Naive thymus-derived CD8-positive, alpha-beta T cell (primary cell): ENCODE results near the gene SSX2B. TPM values are rescaled to one million over a fixed set of nuclear protein-coding genes. Genes with fewer than 3 reads are reported as not detected.
"Not testable (repeated sequence)": the region's sequence is repeated elsewhere in the genome, so short reads cannot be mapped to it uniquely, and the experiment has no call there.

Experiments used
- ATAC-seq, 2 donors: fragments of 150-1000 bp; cut with Tn5 transposase in 1 of 2; sonication (Bioruptor Pico), chemical (Tn5 transposase) in 1 of 2; 1 replicate in 1 of 2; 2 replicates in 1 of 2; pipeline ENCODE4 v1.10.0; 2021; ENCODE audit warnings: mild to moderate bottlenecking in 2 of 2, moderate library complexity in 2 of 2
- POLR2A ChIA-PET: fragments of 350-600 bp; sonication (Branson Sonifier 250); formaldehyde crosslinking; loops from one replicate; lab custom pipeline; 2021; ENCODE audit warnings: antibody characterized with exemption; lab: Charles Lee
- DNase-seq, 10 donors: peaks; one replicate each; pipeline versions ENCODE4 v3.0.0 to v3.0.0-alpha.2; 2020 to 2022
- H3K27ac Mint-ChIP-seq, 10 donors: one replicate each; pipeline ENCODE4 v1.8.0; 2020 to 2022; ENCODE audit warnings: mild to moderate bottlenecking in 10 of 10, mixed read lengths in 10 of 10, moderate library complexity in 4 of 10, inconsistent platforms in 1 of 10
- H3K27me3 Mint-ChIP-seq, 5 donors: one replicate each; pipeline ENCODE4 v1.8.0; 2021 to 2022; ENCODE audit warnings: mixed read lengths in 5 of 5
- H3K36me3 Mint-ChIP-seq, 3 donors: one replicate each; pipeline ENCODE4 v1.8.0; 2020 to 2022; ENCODE audit warnings: mixed read lengths in 3 of 3, mild to moderate bottlenecking in 2 of 3, inconsistent platforms in 1 of 3
- H3K4me1 Mint-ChIP-seq, 4 donors: one replicate each; pipeline ENCODE4 v1.8.0; 2021 to 2022; ENCODE audit warnings: mixed read lengths in 4 of 4
- H3K4me3 Mint-ChIP-seq, 10 donors: one replicate each; pipeline ENCODE4 v1.8.0; 2020 to 2022; ENCODE audit warnings: mild to moderate bottlenecking in 10 of 10, mixed read lengths in 10 of 10, moderate library complexity in 6 of 10, inconsistent platforms in 1 of 10
- H3K9me3 Mint-ChIP-seq, 9 donors: one replicate each; pipeline ENCODE4 v1.8.0; 2020 to 2022; ENCODE audit warnings: mixed read lengths in 9 of 9, mild to moderate bottlenecking in 3 of 9, inconsistent platforms in 1 of 9, moderate library complexity in 1 of 9
- polyA plus RNA-seq, 3 donors: library from polyadenylated mRNA; unstranded; fragments of 300-500 nt; fragmentation: Illumina TruSeq; gene quantifications; one replicate each; pipeline ENCODE4 v1.2.3, GENCODE V29; 2021
- total RNA-seq, 8 experiments: library from RNA in 2 of 8; stranded (reverse) in 2 of 8; gene quantifications; one replicate each; pipeline ENCODE4 v1.2.3 and lab custom pipeline; 2021 to 2026

The SSX2B gene
- total RNA-seq (not detected), polyA plus RNA-seq (not detected), total RNA-seq (lab: John Stamatoyannopoulos, UW) (0 reads per million in 6 experiments)

GRCh38 chrX:52750952-52751351, at the start of gene SSX2B:
SSX2B (plus strand) TSS chrX:52751252; CDS start chrX:52752681, 1,429 bp downstream.
- H3K9me3 Mint-ChIP-seq, H3K4me1 Mint-ChIP-seq, H3K27me3 Mint-ChIP-seq, H3K4me3 Mint-ChIP-seq, POLR2A ChIA-PET, ATAC-seq, H3K27ac Mint-ChIP-seq, H3K36me3 Mint-ChIP-seq, DNase-seq: not testable (repeated sequence)

GRCh38 chrX:52707078-52707477, 44.0 kb upstream of the SSX2B start, which contains the start of gene SSX2:
SSX2 (minus strand) TSS chrX:52707178; CDS start chrX:52705749, 1,429 bp downstream.
- DNase-seq, POLR2A ChIA-PET, H3K4me3 Mint-ChIP-seq, H3K27me3 Mint-ChIP-seq, H3K27ac Mint-ChIP-seq, H3K4me1 Mint-ChIP-seq, ATAC-seq, H3K9me3 Mint-ChIP-seq, H3K36me3 Mint-ChIP-seq: not testable (repeated sequence)

- ATAC-seq, POLR2A ChIA-PET, H3K27me3 Mint-ChIP-seq, H3K4me1 Mint-ChIP-seq, DNase-seq, H3K27ac Mint-ChIP-seq, H3K4me3 Mint-ChIP-seq, H3K9me3 Mint-ChIP-seq, H3K36me3 Mint-ChIP-seq: not testable (repeated sequence)
These were observed 14.9 kb downstream of the SSX2B start for GRCh38 chrX:52765983-52766382.

GRCh38 chrX:52773504-52773903, 22.5 kb downstream of the SSX2B start:
- H3K4me3 Mint-ChIP-seq, DNase-seq, H3K27me3 Mint-ChIP-seq, POLR2A ChIA-PET, H3K36me3 Mint-ChIP-seq, H3K4me1 Mint-ChIP-seq, ATAC-seq, H3K9me3 Mint-ChIP-seq, H3K27ac Mint-ChIP-seq: not testable (repeated sequence)

GRCh38 chrX:52797327-52797726, 46.3 kb downstream of the SSX2B start, which contains the start of gene SPANXN5:
SPANXN5 (minus strand) TSS chrX:52797427; CDS start chrX:52797348, 79 bp downstream.
- H3K9me3 Mint-ChIP-seq, POLR2A ChIA-PET, DNase-seq, H3K36me3 Mint-ChIP-seq, H3K4me3 Mint-ChIP-seq, H3K4me1 Mint-ChIP-seq, H3K27me3 Mint-ChIP-seq, ATAC-seq: not testable (repeated sequence)
- peak within 1 kb of the TSS in 1 of 10 donors; percentile 93 for H3K27ac Mint-ChIP-seq

- H3K9me3 Mint-ChIP-seq, H3K27me3 Mint-ChIP-seq, POLR2A ChIA-PET, DNase-seq, H3K36me3 Mint-ChIP-seq, H3K4me1 Mint-ChIP-seq, H3K27ac Mint-ChIP-seq, H3K4me3 Mint-ChIP-seq, ATAC-seq: not testable (repeated sequence)
These were observed 53.8 kb downstream of the SSX2B start for GRCh38 chrX:52804876-52805275.

Other genes with a start within 250 kb of the SSX2B start
- gene XAGE1B, start 234.2 kb upstream of the SSX2B start, total RNA-seq, result not detected
- not detected for gene XAGE1B, start 234.2 kb upstream of the SSX2B start, polyA plus RNA-seq
- gene SSX7, start 96.4 kb upstream of the SSX2B start, total RNA-seq, result not detected
- gene SSX7, start 96.4 kb upstream of the SSX2B start, polyA plus RNA-seq, result not detected
- not detected for gene SSX2, start 44.1 kb upstream of the SSX2B start, total RNA-seq
- not detected for gene SSX2, start 44.1 kb upstream of the SSX2B start, polyA plus RNA-seq
- gene SPANXN5, start 46.2 kb downstream of the SSX2B start, total RNA-seq, result not detected
- not detected for gene SPANXN5, start 46.2 kb downstream of the SSX2B start, polyA plus RNA-seq
- not detected for gene XAGE5, start 60.0 kb downstream of the SSX2B start, total RNA-seq
- not detected for gene XAGE5, start 60.0 kb downstream of the SSX2B start, polyA plus RNA-seq
- gene XAGE3, start 116.8 kb downstream of the SSX2B start, total RNA-seq, result not detected
- not detected for gene XAGE3, start 116.8 kb downstream of the SSX2B start, polyA plus RNA-seq
- 10 to 100 TPM in 1 of 2 experiments, 1 to 10 TPM in 1; 3.9 to 11.5 TPM for gene FAM156B, start 146.1 kb downstream of the SSX2B start, total RNA-seq
- gene FAM156B, start 146.1 kb downstream of the SSX2B start, polyA plus RNA-seq, result 1 to 10 TPM; 4.9 to 5.4 (median 5.3) TPM
- gene FAM156A, start 207.3 kb downstream of the SSX2B start, total RNA-seq, result 10 to 100 TPM; 14.9 to 20.7 TPM
- 1 to 10 TPM; 2.9 to 5.7 (median 4.7) TPM for gene FAM156A, start 207.3 kb downstream of the SSX2B start, polyA plus RNA-seq